Right atrium auricular region (tissue), 2 donors: Measurements from ENCODE around the gene PSMD5. TPM values are rescaled to one million over a fixed set of nuclear protein-coding genes. Genes with fewer than 3 reads are reported as not detected.

Source experiments
- DNase-seq: peaks from one replicate; pipeline ENCODE4 v3.0.0-alpha.2; 2019; ENCODE audit warnings: low spot score
- H3K27ac ChIP-seq, 2 donors: fragments of 200-600 bp; sonication (generic); 1 replicate in 1 of 2; 2 replicates in 1 of 2; pipeline ENCODE4 v1.5.1; 2016 to 2019
- H3K27me3 ChIP-seq, 2 donors: fragments of 200-600 bp; sonication (generic); one replicate each; pipeline versions ENCODE4 v1.5.1 to v1.6.0; 2017 to 2019
- H3K36me3 ChIP-seq: fragments of 200-600 bp; sonication (generic); one replicate; pipeline ENCODE4 v1.5.1; 2016
- H3K4me1 ChIP-seq, 2 donors: fragments of 200-600 bp; sonication (generic); one replicate each; pipeline versions ENCODE4 v1.5.1 to v1.6.0; 2017 to 2019
- H3K4me3 ChIP-seq, 2 donors: fragments of 200-600 bp; sonication (generic); 1 replicate in 1 of 2; 2 replicates in 1 of 2; pipeline ENCODE4 v1.5.1; 2017 to 2019; ENCODE audit warnings: mild to moderate bottlenecking in 1 of 2, moderate library complexity in 1 of 2
- H3K9me3 ChIP-seq, 2 donors: fragments of 200-600 bp; sonication (generic); one replicate each; pipeline ENCODE4 v1.5.1; 2019
- total RNA-seq, 2 donors: library from RNA; depleted of rRNA; stranded (reverse); fragments of >200 nt; gene quantifications; one replicate each; pipeline ENCODE4 v1.1.0, GENCODE V29; 2016
- TF ChIP-seq, protein P1 (sequence below), 2 donors: fragments of 200-600 bp; sonication (generic); IDR thresholded peaks; one replicate each; pipeline ENCODE4 v1.5.1; 2019; ENCODE audit warnings: antibody characterized with exemption in 2 of 2

PSMD5 gene
- total RNA-seq, 2 donors from 2014 or later, result 12.8 to 13.9 TPM

DNA sequence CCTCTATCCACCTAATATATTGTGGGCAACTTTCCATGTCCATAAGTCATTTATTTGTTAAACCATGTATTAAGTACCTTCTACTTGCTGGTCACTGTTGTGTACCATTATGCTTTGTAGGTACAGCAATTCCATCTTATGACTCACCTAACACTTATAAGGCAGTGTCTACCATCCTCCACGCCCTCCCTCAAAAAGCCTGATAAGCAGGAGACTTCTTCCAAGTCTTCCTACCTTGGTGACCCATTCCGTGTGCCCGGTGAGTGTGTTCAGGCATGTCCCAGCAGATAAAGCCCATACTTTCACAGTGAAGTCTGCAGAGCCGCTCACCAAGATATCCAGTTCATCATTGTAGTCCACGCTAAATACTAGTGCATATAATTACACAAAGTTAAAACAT, 66.9 kb downstream of the PSMD5 start:
- Histone ChIP-seq H3K9me3 (no peaks in the 10 kb centered on the region), H3K27ac (no peak overlapping the region), H3K36me3 (peaks cover 40% of the 10 kb centered on the region), H3K4me1 (no peaks in the 10 kb centered on the region), H3K4me3 (no peak overlapping the region), H3K27me3 (no peaks in the 10 kb centered on the region)
- no peak for DNase-seq
- TF ChIP-seq, protein P1, sequence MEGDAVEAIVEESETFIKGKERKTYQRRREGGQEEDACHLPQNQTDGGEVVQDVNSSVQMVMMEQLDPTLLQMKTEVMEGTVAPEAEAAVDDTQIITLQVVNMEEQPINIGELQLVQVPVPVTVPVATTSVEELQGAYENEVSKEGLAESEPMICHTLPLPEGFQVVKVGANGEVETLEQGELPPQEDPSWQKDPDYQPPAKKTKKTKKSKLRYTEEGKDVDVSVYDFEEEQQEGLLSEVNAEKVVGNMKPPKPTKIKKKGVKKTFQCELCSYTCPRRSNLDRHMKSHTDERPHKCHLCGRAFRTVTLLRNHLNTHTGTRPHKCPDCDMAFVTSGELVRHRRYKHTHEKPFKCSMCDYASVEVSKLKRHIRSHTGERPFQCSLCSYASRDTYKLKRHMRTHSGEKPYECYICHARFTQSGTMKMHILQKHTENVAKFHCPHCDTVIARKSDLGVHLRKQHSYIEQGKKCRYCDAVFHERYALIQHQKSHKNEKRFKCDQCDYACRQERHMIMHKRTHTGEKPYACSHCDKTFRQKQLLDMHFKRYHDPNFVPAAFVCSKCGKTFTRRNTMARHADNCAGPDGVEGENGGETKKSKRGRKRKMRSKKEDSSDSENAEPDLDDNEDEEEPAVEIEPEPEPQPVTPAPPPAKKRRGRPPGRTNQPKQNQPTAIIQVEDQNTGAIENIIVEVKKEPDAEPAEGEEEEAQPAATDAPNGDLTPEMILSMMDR (IDR thresholded peaks at IDR 0.05), result no peak

DNA sequence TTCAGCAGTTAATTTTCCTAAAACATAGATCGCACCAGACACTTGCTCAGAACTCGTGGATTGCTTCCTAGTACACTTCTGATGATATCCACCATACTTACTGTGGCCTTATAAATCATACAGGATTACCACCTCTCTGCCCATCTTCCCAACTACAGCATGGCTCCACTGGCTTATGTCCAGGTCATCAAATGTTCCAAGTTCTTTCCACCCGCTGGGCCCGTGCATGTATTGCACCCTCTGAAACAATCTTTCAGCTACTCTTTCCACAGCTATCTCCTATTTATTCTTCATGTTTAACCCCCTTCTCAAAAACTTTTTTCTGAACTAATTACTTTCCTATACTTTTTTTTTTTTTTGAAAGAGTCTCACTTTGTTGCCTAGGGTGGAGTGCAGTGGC, 68.0 kb downstream of the PSMD5 start:
- H3K27me3 ChIP-seq, result no peaks in the 10 kb centered on the region
- no peaks in the 10 kb centered on the region for H3K4me1 ChIP-seq
- peaks cover 51% of the 10 kb centered on the region for H3K36me3 ChIP-seq
- H3K27ac ChIP-seq, result no peak overlapping the region
- TF ChIP-seq, protein P1 (IDR thresholded peaks at IDR 0.05), result no peak
- no peak for DNase-seq
- H3K4me3 ChIP-seq, result no peak overlapping the region
- H3K9me3 ChIP-seq, result no peaks in the 10 kb centered on the region

DNA sequence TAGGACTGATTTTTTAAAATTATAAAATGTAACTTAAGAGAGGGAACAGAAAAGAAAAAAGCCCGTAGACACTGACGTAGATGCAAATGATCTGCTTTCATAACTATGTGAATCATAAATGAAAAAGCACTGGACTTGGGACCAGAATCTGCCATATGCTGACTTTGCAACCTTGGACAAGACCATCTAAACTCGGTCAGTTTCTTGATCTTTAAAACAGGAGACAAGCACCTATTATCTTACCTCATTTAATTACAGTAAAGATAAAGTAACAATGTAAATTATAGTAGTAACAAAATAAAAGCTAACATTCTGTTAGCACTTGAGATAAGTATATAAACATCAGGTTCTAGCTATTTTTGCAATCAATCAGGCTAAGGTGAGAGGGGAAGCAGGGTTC, 69.5 kb downstream of the PSMD5 start:
- H3K4me1 ChIP-seq, result no peaks in the 10 kb centered on the region
- H3K9me3 ChIP-seq, result no peaks in the 10 kb centered on the region
- H3K27ac ChIP-seq, result no peak overlapping the region
- no peak for DNase-seq
- TF ChIP-seq, protein P1 (IDR thresholded peaks at IDR 0.05), result no peak
- H3K4me3 ChIP-seq, result no peak overlapping the region
- H3K36me3 ChIP-seq, result peaks cover 63% of the 10 kb centered on the region
- H3K27me3 ChIP-seq, result no peaks in the 10 kb centered on the region

DNA sequence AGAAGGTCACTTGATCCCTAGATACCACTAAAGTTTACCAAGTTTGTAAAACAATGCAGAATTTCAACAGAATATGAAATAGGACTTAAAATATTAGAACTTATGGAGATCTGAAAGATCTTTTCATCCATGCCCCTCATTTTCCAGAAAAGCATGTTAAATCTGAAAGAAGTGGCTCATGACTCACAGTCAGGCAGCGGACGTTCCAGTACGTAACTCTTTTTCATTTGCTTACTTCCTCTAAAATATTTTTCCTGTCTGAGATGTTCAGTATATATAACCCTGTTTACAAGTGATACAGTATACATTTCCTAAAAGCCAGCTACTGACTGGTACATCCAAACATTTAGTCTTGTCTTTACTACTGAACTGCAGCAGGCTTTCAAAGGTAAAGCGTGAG, 71.8 kb downstream of the PSMD5 start:
- TF ChIP-seq, protein P1 (IDR thresholded peaks at IDR 0.05), result no peak
- DNase-seq, result no peak
- Histone ChIP-seq H3K9me3 (no peaks in the 10 kb centered on the region), H3K4me1 (no peaks in the 10 kb centered on the region), H3K27ac (no peak overlapping the region), H3K27me3 (no peaks in the 10 kb centered on the region), H3K36me3 (peaks cover 49% of the 10 kb centered on the region), H3K4me3 (no peak overlapping the region)

DNA sequence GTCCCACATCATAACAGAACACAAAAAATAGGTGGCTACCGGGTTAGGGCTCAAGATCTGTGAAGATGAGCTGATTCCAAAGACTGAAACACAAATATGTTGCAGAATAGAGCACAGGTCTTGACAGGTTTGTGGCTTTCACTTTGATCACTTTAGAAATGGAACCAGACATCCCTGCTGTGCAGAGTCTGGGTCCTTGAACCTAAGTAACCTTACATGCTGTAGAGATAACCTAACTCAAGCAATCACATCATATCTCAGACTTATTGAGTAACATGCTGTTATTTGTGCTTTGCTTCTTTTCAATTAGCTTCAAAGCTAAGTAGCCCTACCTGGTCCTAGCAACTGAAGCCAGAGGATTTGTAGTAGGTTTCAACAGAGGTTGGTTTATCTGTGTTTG, 73.8 kb downstream of the PSMD5 start:
- TF ChIP-seq, protein P1 (IDR thresholded peaks at IDR 0.05), result no peak
- Histone ChIP-seq H3K4me3 (no peak overlapping the region), H3K27me3 (no peaks in the 10 kb centered on the region), H3K36me3 (peaks cover 44% of the 10 kb centered on the region), H3K4me1 (no peaks in the 10 kb centered on the region), H3K27ac (no peak overlapping the region), H3K9me3 (no peaks in the 10 kb centered on the region)
- no peak for DNase-seq

DNA sequence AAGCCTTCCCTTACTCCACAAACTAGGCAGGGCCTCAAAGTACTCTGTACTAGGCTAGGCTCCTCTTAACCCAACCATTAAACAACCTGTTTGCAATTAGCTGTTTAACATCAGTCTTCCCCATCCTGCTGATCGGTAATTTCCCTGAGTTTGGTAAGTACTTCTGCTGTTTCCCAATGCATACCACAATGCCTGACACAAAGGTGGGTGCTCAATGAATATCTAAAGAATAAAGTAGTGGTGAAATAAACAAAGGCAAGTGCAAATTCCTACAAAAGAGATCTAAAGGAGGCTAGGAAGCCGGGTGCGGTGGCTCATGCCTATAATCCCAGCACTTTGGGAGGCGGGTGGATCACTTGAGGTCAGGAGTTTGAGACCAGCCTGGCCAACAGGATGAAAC, 74.5 kb downstream of the PSMD5 start:
- Histone ChIP-seq H3K4me1 (no peaks in the 10 kb centered on the region), H3K9me3 (no peaks in the 10 kb centered on the region), H3K36me3 (peaks cover 50% of the 10 kb centered on the region), H3K27ac (no peak overlapping the region), H3K27me3 (no peaks in the 10 kb centered on the region), H3K4me3 (no peak overlapping the region)
- TF ChIP-seq, protein P1 (IDR thresholded peaks at IDR 0.05), result no peak
- no peak for DNase-seq
